Measurements from ENCODE around the gene UMODL1.

Gene UMODL1

GRCh38 chr21:42086969-42087368 lies 15.9 kb downstream of the UMODL1 start:
- TF ChIP-seq CTCF (IDR thresholded peaks at IDR 0.05; ENCODE audit: borderline replicate concordance, insufficient read depth, low read depth, low read length), result no peak
- no peak overlapping the region for H3K4me3 ChIP-seq (ENCODE audit: low read depth, low read length)

GRCh38 chr21:42088148-42088547 lies 17.0 kb downstream of the UMODL1 start:
- no peak overlapping the region for H3K4me3 ChIP-seq (ENCODE audit: low read depth, low read length)
- no peak for TF ChIP-seq CTCF (IDR thresholded peaks at IDR 0.05; ENCODE audit: borderline replicate concordance, insufficient read depth, low read depth, low read length)

DNA sequence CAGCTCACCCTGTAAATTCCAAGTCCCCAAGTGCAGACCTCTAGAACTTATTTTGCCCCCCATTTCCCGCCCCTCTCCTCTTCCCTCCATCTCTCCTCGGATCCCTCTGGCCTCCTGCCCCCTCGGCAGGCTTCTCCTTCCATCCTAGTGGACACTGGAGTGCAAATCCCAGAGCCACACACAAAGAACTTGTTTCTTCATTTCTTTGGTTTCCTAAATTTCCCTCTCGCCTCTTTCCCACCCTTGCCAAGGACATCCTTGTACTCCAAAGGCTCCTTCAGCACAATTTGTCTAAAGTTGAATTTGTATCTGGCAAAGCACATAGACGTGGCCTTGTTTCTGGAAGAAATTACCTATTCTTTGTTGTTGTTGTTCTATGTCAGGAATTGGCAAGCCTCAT lies 17.5 kb downstream of the UMODL1 start:
- no peak overlapping the region for H3K4me3 ChIP-seq (ENCODE audit: low read depth, low read length)
- TF ChIP-seq CTCF (IDR thresholded peaks at IDR 0.05; ENCODE audit: borderline replicate concordance, insufficient read depth, low read depth, low read length), result no peak

DNA sequence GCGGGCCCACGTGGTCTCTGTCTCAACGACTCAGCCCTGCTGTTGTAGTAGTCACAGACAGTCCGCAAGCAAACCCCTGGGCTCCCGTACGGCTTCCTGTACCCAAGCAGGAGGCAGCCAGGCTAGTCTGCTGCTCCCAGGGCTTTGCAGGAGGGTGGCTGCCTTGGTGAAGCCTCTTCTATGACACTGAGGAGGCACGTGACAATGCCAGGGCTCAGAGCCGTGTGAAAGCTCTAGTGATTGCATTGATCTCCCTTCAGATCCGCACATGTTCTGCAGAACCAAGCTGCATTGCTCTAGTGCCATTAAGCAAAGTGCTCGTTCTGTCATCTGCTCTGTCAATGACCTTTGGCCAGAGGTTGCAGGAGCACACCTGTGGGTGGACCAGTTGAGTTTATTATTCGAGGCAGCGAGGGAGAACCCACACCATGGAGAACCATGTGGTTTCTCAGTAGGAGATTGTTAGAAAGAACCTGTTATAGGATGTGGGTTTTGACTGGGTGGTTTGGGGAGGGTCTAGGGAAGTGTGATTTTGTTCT lies 18.0 kb downstream of the UMODL1 start:
- TF ChIP-seq CTCF (IDR thresholded peaks at IDR 0.05; ENCODE audit: borderline replicate concordance, insufficient read depth, low read depth, low read length), result no peak
- H3K4me3 ChIP-seq (ENCODE audit: low read depth, low read length), result no peak overlapping the region

GRCh38 chr21:42089665-42090310 lies 18.7 kb downstream of the UMODL1 start:
- TF ChIP-seq CTCF (IDR thresholded peaks at IDR 0.05; ENCODE audit: borderline replicate concordance, insufficient read depth, low read depth, low read length), result no peak
- no peak overlapping the region for H3K4me3 ChIP-seq (ENCODE audit: low read depth, low read length)

DNA sequence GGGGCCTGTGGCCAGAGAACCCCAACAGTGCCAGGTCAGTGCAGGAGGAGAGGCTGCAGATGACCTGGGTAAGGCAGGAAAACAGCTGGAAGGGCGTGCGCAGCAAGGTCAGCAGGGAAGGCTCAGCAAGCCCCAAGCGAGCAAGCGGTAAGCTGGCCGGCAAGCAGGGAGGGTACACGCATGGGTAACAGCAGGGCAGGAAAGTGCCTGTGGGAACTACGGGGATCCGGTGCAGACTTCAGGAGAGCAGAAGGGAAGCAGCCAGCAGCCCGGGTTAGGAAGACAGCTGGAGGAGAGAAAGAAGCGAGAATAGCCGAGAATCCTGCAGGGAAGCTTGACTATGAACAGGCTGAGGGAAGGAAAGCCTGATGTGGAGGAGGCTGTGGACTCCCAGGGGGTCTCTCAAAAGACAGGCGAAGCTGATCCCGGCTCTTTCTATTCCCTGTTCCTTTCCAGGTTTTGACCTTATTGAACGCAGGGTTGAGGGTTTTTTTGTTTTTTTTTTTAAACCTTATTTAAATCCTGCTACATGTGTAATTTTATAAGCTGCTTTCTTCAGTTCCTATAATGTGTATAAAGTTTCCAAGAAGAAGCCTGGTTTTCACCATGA lies 20.9 kb downstream of the UMODL1 start:
- H3K4me3 ChIP-seq (ENCODE audit: low read depth, low read length), result no peak overlapping the region
- no peak for TF ChIP-seq CTCF (IDR thresholded peaks at IDR 0.05; ENCODE audit: borderline replicate concordance, insufficient read depth, low read depth, low read length)

DNA sequence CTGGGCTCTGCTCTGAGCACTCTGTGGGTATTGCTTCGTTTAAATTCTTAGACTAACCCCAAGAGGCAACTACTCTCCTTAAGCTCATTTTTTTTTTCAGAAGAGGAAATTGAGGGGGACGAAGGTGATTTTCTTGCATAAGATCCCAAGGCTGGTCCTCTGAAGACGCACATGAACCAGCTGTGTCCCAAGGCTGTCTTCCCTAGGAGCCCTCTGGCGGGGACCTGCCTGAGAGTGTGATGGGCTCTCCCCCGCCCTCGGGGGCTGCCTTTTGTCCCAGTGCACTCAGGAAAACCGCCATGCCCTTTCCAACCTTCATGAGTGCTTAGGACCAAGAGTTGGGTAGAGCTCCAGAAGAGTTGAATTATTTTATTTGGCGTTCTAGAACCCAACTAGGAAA lies 21.7 kb downstream of the UMODL1 start:
- TF ChIP-seq CTCF (IDR thresholded peaks at IDR 0.05; ENCODE audit: borderline replicate concordance, insufficient read depth, low read depth, low read length), result no peak
- H3K4me3 ChIP-seq (ENCODE audit: low read depth, low read length), result no peak overlapping the region
